HepG2 (cell line): ENCODE results near the gene GRID1.

ENCODE experiments used
- HOXA9 ChIP-seq: sonication (generic); formaldehyde crosslinking; IDR thresholded peaks from 2 replicates; pipeline ENCODE4 v1.8.1; 2022; ENCODE audit warnings: missing genetic modification reagents, mild to moderate bottlenecking, moderate library complexity, borderline replicate concordance
- KLF15 ChIP-seq: sonication (generic); formaldehyde crosslinking; IDR thresholded peaks from 2 replicates; pipeline ENCODE4 v1.8.1; 2023; ENCODE audit warnings: borderline replicate concordance, mild to moderate bottlenecking, inconsistent platforms, missing genetic modification reagents, mixed read lengths
- NR2F2 ChIP-seq: IDR thresholded peaks from 2 replicates; pipeline ENCODE4 v1.6.1; 2012; ENCODE audit warnings: low read depth, inconsistent platforms, borderline replicate concordance
- SETDB1 ChIP-seq: sonication (generic); formaldehyde crosslinking; IDR thresholded peaks from 2 replicates; pipeline ENCODE4 v1.5.1; 2020; ENCODE audit warnings: missing genetic modification reagents, mild to moderate bottlenecking, borderline replicate concordance
- TAF15 ChIP-seq: fragments of 200-400 bp; formaldehyde crosslinking; IDR thresholded peaks from one replicate; pipeline ENCODE4 v1.6.1; 2018; ENCODE audit warnings: mild to moderate bottlenecking, low read depth, low read length; ENCODE audit not compliant: poor library complexity, severe bottlenecking
- TCF12 ChIP-seq, 2 experiments: fragments of 450-650 bp in 1 of 2; sonication (generic) in 1 of 2; formaldehyde crosslinking in 1 of 2; IDR thresholded peaks; 2 replicates each; pipeline versions ENCODE4 v1.6.1 to v1.8.0; 2017 to 2022; ENCODE audit warnings: antibody characterized with exemption in 1 of 2, mild to moderate bottlenecking in 1 of 2, missing genetic modification reagents in 1 of 2, moderate library complexity in 1 of 2
- TCF7 ChIP-seq: sonication (generic); IDR thresholded peaks from 2 replicates; pipeline ENCODE4 v1.6.1; 2016; ENCODE audit warnings: antibody characterized with exemption, low read depth
- TF ChIP-seq, protein P1 (sequence below): sonication (generic); formaldehyde crosslinking; IDR thresholded peaks from 2 replicates; pipeline ENCODE4 v1.5.0; 2020; ENCODE audit warnings: mild to moderate bottlenecking, missing genetic modification reagents, moderate library complexity
- TF ChIP-seq, protein P2 (sequence below): sonication (generic); formaldehyde crosslinking; conservative IDR thresholded peaks from 2 replicates; pipeline ENCODE4 v1.4.0; 2020; ENCODE audit warnings: missing genetic modification reagents

GRCh38 chr10:86353506-86354485, 12.8 kb downstream of the GRID1 start:
- TF ChIP-seq, protein P1, sequence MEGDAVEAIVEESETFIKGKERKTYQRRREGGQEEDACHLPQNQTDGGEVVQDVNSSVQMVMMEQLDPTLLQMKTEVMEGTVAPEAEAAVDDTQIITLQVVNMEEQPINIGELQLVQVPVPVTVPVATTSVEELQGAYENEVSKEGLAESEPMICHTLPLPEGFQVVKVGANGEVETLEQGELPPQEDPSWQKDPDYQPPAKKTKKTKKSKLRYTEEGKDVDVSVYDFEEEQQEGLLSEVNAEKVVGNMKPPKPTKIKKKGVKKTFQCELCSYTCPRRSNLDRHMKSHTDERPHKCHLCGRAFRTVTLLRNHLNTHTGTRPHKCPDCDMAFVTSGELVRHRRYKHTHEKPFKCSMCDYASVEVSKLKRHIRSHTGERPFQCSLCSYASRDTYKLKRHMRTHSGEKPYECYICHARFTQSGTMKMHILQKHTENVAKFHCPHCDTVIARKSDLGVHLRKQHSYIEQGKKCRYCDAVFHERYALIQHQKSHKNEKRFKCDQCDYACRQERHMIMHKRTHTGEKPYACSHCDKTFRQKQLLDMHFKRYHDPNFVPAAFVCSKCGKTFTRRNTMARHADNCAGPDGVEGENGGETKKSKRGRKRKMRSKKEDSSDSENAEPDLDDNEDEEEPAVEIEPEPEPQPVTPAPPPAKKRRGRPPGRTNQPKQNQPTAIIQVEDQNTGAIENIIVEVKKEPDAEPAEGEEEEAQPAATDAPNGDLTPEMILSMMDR: no peak
- TF ChIP-seq TCF7 (no peak), HOXA9 (CRISPR knock-in tag) (no peak), TCF12 (IDR thresholded peaks at IDR 0.05) (no peak), TCF12 (CRISPR knock-in tag; IDR thresholded peaks at IDR 0.05) (no peak), SETDB1 (CRISPR knock-in tag) (no peak), KLF15 (no peak), TAF15 (no peak), NR2F2 (no peak)
- TF ChIP-seq, protein P2, sequence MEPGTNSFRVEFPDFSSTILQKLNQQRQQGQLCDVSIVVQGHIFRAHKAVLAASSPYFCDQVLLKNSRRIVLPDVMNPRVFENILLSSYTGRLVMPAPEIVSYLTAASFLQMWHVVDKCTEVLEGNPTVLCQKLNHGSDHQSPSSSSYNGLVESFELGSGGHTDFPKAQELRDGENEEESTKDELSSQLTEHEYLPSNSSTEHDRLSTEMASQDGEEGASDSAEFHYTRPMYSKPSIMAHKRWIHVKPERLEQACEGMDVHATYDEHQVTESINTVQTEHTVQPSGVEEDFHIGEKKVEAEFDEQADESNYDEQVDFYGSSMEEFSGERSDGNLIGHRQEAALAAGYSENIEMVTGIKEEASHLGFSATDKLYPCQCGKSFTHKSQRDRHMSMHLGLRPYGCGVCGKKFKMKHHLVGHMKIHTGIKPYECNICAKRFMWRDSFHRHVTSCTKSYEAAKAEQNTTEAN (CRISPR knock-in tag): no peak
